GM19324 (cell line): ENCODE measurements around the gene KIF2B.
"Not testable (repeated sequence)": the region's sequence is repeated elsewhere in the genome, so short reads cannot be mapped to it uniquely, and the experiment has no call there.

Source experiments
- ATAC-seq: cut with Tn5 transposase; IDR thresholded peaks from one replicate; pipeline ENCODE4 v1.9.1; 2021; ENCODE audit warnings: mild to moderate bottlenecking, moderate library complexity; ENCODE audit not compliant: unreplicated experiment, low FRiP score

KIF2B gene, protein sequence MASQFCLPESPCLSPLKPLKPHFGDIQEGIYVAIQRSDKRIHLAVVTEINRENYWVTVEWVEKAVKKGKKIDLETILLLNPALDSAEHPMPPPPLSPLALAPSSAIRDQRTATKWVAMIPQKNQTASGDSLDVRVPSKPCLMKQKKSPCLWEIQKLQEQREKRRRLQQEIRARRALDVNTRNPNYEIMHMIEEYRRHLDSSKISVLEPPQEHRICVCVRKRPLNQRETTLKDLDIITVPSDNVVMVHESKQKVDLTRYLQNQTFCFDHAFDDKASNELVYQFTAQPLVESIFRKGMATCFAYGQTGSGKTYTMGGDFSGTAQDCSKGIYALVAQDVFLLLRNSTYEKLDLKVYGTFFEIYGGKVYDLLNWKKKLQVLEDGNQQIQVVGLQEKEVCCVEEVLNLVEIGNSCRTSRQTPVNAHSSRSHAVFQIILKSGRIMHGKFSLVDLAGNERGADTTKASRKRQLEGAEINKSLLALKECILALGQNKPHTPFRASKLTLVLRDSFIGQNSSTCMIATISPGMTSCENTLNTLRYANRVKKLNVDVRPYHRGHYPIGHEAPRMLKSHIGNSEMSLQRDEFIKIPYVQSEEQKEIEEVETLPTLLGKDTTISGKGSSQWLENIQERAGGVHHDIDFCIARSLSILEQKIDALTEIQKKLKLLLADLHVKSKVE

DNA sequence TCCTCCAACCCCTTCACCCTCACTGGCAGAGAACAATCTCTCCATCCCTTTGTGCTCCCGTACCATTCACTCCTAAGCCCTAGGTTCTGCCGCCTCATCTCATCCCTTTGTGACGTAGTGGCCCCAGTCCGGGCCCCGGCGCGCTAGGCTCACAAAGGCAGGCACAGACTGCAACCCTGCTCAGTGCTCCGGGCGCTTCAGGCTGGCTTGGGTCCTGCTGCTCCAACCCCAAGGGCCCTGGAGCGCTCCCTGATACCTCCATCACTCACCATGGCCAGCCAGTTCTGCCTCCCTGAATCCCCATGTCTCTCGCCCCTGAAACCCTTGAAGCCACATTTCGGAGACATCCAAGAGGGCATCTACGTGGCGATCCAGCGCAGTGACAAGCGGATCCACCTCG is at the start of gene KIF2B:
Gene KIF2B (plus strand): TSS at position 164 of the 400 bp plus-strand sequence. CDS start 107 bp downstream, at position 271.
- no peak for ATAC-seq

GRCh38 chr17:53780320-53780719 is 42.4 kb upstream of the KIF2B start:
- ATAC-seq = no peak

DNA sequence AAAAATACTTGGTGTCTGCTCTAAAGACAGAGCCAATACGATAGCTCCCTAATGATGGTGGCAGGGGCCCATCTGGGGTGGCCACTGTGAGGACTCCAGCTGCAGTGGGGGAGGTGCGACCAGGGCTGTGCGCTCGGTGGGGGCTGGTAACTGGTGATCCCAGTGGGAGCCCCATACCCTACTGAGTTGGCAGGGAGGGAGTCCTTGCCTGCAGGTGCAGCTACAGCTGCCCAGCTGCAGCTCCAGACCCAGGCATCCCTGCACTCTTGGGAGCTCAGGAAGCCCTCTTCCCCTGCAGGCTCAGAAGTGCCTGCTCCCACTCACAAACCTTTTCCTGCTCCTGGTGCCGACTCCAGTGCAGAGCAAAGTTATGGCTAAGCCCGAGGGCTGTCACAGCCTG is 31.2 kb upstream of the KIF2B start:
- ATAC-seq = no peak

- no peak for ATAC-seq
Observed at GRCh38 chr17:53792451-53792850, 30.3 kb upstream of the KIF2B start.

DNA sequence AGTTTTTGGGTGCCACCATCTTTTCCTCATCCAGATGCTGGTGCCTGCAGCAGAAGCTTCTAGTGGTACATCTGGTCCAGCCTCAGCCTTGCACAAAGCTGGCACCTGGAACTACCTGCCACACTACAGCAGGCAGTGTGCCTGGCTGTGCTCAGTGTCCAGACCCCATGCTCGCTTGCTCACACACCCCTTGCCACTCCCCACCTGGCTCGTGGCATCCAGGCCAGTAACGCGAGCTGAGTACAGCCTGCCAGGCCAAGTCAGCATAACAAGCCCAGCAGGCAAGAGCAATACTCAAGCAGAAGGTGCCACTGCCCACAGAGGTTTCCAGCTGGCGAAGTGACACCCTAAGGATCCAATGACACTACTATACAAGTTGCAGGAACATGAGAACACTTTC is 29.7 kb upstream of the KIF2B start:
- no peak for ATAC-seq

GRCh38 chr17:53794875-53795274 is 27.9 kb upstream of the KIF2B start:
- ATAC-seq = no peak

DNA sequence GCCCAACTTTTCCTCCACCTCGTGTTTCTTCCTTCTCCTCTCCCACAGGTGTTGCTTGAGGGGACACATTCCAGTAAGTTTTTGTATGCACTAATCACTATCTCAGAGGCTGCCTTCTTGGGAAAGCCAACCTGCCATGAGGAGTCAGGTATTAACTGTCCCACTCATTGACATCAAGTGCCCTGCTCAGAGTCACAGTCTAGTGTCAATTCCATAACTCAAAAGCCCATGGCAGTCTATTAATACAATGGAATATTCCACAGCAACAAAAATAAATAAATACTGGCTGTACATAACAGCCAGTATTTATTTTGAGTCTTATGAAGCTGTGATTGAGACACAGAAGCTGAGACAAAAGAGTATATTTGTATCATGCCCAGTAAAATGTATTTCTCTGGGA is 26.1 kb upstream of the KIF2B start:
- ATAC-seq = no peak

DNA sequence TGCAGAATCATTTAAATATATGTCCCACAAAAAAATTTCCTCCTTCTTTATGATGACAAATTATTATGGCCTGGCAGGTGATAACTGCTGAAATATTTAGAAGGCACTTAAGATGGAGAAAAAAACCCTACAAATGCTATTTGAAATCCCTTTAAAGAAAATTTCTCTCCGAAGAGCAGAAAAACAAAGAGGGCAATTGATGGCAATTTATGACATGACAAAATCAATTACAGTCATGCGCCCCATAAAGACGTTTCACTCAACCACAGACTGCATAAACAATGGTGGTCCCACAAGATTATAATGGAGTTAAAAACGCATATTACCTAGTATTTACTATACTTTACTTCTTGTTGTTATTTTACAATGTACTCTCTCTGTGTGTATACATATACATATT is 25.2 kb upstream of the KIF2B start:
- ATAC-seq = no peak

DNA sequence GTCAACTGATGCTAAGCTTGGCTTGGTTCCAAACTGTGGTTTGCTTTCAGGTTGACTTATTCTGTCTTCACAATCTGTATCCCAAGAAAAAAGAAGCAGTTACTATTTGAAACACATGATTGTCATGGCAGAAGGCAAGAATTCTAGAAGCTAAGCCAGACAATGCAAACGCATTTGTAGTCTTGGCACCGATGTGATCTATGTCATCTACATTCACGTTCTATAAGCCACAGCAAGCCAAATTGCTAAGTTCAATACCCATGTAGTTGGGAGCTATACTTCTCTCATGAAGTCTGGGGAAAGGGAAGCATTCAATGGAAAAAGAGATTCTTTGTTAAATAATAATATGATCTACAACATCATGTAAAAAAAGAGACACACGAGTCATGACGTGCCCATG is 18.3 kb upstream of the KIF2B start:
- ATAC-seq = no peak

- no peak for ATAC-seq
Observed at GRCh38 chr17:53806473-53806872, 16.3 kb upstream of the KIF2B start.

DNA sequence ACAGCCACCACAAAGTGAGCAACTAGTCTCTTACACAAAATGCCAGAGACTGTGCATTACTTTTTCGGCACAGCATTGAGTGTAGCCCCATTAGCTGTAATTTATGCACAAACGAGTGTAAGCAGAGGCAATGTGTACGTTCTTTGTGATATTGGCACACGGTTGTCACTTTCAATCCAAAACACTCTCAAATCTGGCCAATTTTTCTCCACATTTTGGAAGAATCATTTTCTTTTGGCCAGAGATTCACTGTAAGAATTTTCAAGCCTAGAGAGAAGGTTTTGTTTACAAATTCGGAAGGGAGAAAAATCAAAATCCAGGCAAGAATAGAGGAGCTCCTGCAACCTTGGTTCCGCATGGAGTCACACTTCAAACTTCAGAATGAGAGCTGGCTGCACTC is 15.4 kb upstream of the KIF2B start:
- no peak for ATAC-seq

DNA sequence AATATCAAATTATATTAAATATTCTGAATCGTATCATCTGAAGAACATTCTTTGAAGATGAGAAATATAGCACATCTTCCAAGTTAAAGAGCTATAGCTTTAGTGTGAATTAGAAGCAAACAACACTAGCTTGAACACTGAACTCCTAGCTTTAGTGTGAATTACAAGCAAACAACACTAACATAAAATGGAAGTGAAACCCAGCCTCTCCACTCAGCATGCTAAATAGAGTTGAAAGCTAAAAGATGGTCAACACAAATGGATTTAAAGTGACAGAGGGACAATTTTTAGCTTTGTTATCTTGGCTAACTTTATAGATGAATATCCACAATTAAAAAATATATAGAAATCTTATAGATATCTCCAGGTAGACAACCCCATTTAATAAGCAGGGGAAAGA is 4.5 kb upstream of the KIF2B start:
- no peak for ATAC-seq

- no peak for ATAC-seq
Observed at GRCh38 chr17:53818929-53819328, 3.8 kb upstream of the KIF2B start.

DNA sequence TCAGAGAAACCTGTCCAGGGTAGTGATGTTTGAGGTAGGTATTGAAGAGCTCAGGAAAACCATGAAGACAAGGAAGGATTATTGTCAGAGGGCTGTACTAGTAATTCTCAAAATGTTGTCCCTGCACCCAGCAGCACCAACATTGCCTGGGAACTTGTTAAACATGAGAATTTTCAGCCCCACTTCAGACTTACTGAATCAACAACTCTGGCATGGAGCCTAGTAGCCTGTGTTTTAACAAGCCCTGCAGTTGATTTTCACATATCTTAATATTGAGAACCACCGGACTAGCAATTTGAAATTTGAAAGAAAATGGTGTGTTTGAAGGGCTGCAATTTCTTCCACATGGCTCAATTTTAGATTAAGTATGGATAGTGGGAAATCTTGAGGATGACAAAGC is 2.8 kb upstream of the KIF2B start:
- ATAC-seq = no peak

DNA sequence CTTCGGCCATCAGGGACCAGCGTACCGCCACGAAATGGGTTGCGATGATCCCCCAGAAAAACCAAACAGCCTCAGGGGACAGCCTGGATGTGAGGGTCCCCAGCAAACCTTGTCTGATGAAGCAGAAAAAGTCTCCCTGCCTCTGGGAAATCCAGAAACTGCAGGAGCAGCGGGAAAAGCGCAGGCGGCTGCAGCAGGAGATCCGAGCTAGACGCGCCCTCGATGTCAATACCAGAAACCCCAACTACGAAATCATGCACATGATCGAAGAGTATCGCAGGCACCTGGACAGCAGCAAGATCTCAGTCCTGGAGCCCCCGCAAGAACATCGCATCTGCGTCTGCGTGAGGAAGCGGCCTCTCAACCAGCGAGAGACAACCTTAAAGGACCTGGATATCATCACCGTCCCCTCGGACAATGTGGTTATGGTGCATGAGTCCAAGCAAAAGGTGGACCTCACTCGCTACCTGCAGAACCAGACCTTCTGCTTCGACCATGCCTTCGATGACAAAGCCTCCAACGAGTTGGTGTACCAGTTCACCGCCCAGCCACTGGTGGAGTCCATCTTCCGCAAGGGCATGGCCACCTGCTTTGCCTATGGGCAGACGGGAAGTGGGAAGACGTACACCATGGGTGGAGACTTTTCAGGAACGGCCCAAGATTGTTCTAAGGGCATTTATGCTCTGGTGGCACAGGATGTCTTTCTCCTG is 769 bp downstream of the KIF2B start:
- ATAC-seq = no peak

DNA sequence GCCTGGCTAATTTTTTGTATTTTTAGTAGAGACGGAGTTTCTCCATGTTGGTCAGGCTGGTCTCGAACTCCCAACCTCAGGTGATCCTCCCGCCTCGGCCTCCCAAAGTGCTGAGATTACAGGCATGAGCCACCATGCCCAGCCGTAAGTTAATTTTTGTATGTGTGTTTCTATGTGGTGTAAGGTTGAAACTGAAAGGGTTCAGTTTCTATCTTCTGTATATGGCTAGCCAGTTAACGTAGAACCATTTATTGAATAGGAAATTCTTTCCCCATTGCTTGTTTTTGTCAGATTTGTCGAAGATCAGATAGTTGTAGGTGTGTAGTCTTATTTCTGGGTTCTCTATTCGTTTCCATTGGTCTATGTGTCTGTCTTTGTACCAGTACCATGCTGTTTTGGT is 12.0 kb downstream of the KIF2B start:
- not testable (repeated sequence) for ATAC-seq

DNA sequence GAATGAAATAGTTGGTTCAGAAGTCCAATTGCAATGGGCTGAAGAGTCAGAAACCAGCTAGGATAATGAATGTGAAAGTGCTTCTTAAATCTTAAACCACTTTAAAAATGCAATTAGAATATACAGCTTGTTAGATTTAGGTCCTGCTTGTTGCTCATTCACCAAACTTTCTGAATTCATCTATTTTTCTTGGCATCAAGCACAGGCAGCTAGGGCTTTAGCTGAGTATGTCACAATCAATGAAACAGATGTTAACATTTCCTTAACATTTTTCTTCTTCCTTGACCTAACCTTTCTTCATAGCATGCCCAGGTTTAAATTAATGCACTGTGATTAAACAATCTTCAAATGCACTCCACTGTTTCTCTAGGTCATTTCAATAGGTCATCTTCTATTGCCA is 14.4 kb downstream of the KIF2B start:
- no peak for ATAC-seq

DNA sequence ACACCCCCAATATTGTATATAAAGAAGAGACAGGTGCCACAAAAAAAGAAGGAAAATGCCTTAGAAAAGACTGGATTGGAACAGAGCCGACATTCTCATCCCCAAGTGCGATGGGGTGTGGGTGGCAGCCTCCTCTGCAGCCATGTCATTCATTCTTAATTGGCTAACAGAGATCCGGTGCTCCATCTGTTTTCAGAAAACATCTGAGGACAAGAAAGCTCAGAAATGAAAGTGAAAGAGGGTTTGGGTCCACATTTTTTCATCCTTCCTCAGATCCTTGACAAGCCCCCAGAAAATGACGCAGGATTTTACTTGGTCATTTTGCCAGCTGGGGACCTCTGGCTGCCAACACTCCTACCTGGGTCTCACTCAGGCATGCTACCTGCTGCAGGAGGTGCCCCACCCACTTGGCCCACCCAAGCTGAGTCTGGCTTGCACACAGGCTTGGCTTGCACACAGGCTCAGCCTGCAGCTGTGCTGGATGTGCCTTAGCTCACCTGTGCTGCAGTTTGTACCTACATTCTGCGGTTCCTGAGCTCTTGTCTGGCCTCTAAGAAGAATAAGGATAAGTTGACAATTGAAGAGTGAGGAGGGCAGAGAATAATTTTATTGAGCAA is 21.9 kb downstream of the KIF2B start:
- ATAC-seq = no peak

- ATAC-seq = not testable (repeated sequence)
Observed at GRCh38 chr17:53871128-53871527, 48.4 kb downstream of the KIF2B start.
